ENCODE results near the gene CCNC.

GRCh38 chr6:99548706-99549105 lies 19.8 kb downstream of the CCNC start:
- TF ChIP-seq CTCF (IDR thresholded peaks at IDR 0.05) = no peak
- TF ChIP-seq SIN3A (IDR thresholded peaks at IDR 0.05; ENCODE audit: borderline replicate concordance, insufficient read depth, low read depth, low read length) = no peak
- no peak for TF ChIP-seq TCF7L2 (IDR thresholded peaks at IDR 0.05; ENCODE audit: low read depth, low read length)

Data from Panc1 (cell line).